H9 (cell line): Measurements from ENCODE around the gene CACHD1. TPM values are rescaled to one million over a fixed set of nuclear protein-coding genes. Genes with fewer than 3 reads are reported as not detected.

ENCODE experiments used
- DNase-seq: peaks from one replicate; pipeline ENCODE4 v3.0.0-alpha.2; 2017
- H2AFZ ChIP-seq: one replicate; pipeline ENCODE4 v1.6.1; 2013; ENCODE audit warnings: mild to moderate bottlenecking, low read length, control low read depth, moderate library complexity
- H2AK5ac ChIP-seq: 2 replicates; pipeline ENCODE4 v1.6.1; 2013; ENCODE audit warnings: low read length, control low read depth, mixed read lengths; ENCODE audit not compliant: insufficient read length
- H2BK120ac ChIP-seq: one replicate; pipeline ENCODE4 v1.6.1; 2013; ENCODE audit warnings: low read depth, mild to moderate bottlenecking, low read length, control low read depth, inconsistent platforms; ENCODE audit not compliant: poor library complexity, severe bottlenecking
- H2BK12ac ChIP-seq: 2 replicates; pipeline ENCODE4 v1.6.1; 2013; ENCODE audit warnings: low read length, control low read depth, mixed read lengths, low read depth; ENCODE audit not compliant: insufficient read length
- H2BK15ac ChIP-seq: 2 replicates; pipeline ENCODE4 v1.6.1; 2013; ENCODE audit warnings: low read depth, low read length, control low read depth
- H2BK20ac ChIP-seq: one replicate; pipeline ENCODE4 v1.6.1; 2013; ENCODE audit warnings: low read depth, mild to moderate bottlenecking, low read length, control low read depth, inconsistent platforms; ENCODE audit not compliant: poor library complexity, severe bottlenecking
- H2BK5ac ChIP-seq: 2 replicates; pipeline ENCODE4 v1.6.1; 2013; ENCODE audit warnings: low read length, control low read depth, mixed read lengths; ENCODE audit not compliant: insufficient read length
- H3K14ac ChIP-seq: 2 replicates; pipeline ENCODE4 v1.6.1; 2013; ENCODE audit warnings: low read length, control low read depth; ENCODE audit not compliant: insufficient read depth
- H3K18ac ChIP-seq: 2 replicates; pipeline ENCODE4 v1.6.1; 2013; ENCODE audit warnings: low read depth, mild to moderate bottlenecking, mixed read lengths, low read length, control low read depth; ENCODE audit not compliant: insufficient read length
- H3K23ac ChIP-seq: 2 replicates; pipeline ENCODE4 v1.6.1; 2013; ENCODE audit warnings: low read length, control low read depth, mixed read lengths, low read depth; ENCODE audit not compliant: insufficient read length
- H3K23me2 ChIP-seq: 2 replicates; pipeline ENCODE4 v1.6.1; 2013; ENCODE audit warnings: low read depth, mild to moderate bottlenecking, mixed read lengths, low read length, control low read depth; ENCODE audit not compliant: insufficient read length, poor library complexity, severe bottlenecking
- H3K27ac ChIP-seq: 2 replicates; pipeline ENCODE4 v1.5.1; 2013; ENCODE audit warnings: low read length, control low read depth, mixed read lengths, low read depth; ENCODE audit not compliant: insufficient read length
- H3K27me3 ChIP-seq: 2 replicates; pipeline ENCODE4 v1.6.1; 2013; ENCODE audit warnings: low read length, control low read depth, inconsistent platforms; ENCODE audit not compliant: insufficient read depth
- H3K4ac ChIP-seq: 2 replicates; pipeline ENCODE4 v1.6.1; 2013; ENCODE audit warnings: low read depth, mild to moderate bottlenecking, control low read depth, inconsistent platforms, low read length, moderate library complexity
- H3K4me1 ChIP-seq: 2 replicates; pipeline ENCODE4 v1.6.1; 2013; ENCODE audit warnings: low read length, control low read depth, inconsistent platforms; ENCODE audit not compliant: insufficient read depth
- H3K4me2 ChIP-seq: 2 replicates; pipeline ENCODE4 v1.6.1; 2013; ENCODE audit warnings: low read length, control low read depth, mixed read lengths; ENCODE audit not compliant: insufficient read length, insufficient read depth
- H3K56ac ChIP-seq: 2 replicates; pipeline ENCODE4 v1.6.1; 2013; ENCODE audit warnings: low read depth, mild to moderate bottlenecking, mixed read lengths, low read length, control low read depth; ENCODE audit not compliant: insufficient read length
- H3K79me1 ChIP-seq: 2 replicates; pipeline ENCODE4 v1.6.1; 2013; ENCODE audit warnings: low read depth, mild to moderate bottlenecking, moderate library complexity, low read length, control low read depth, inconsistent platforms; ENCODE audit not compliant: insufficient read depth, poor library complexity, severe bottlenecking
- H3K79me2 ChIP-seq: 2 replicates; pipeline ENCODE4 v1.6.1; 2013; ENCODE audit warnings: low read length, control low read depth, inconsistent platforms; ENCODE audit not compliant: insufficient read depth
- H3K9ac ChIP-seq: 2 replicates; pipeline ENCODE4 v1.6.1; 2013; ENCODE audit warnings: low read length, control low read depth, mixed read lengths; ENCODE audit not compliant: insufficient read length; ENCODE audit errors: extremely low read depth
- H3K9me3 ChIP-seq: one replicate; pipeline ENCODE4 v1.6.1; 2013; ENCODE audit warnings: low read depth, low read length, inconsistent platforms; ENCODE audit not compliant: control insufficient read depth
- H3T11ph ChIP-seq: one replicate; pipeline ENCODE4 v1.6.1; 2013; ENCODE audit warnings: mild to moderate bottlenecking, low read length, control low read depth, inconsistent platforms
- H4K20me1 ChIP-seq: one replicate; pipeline ENCODE4 v1.6.1; 2013; ENCODE audit not compliant: control insufficient read depth, insufficient read length, insufficient read depth
- H4K5ac ChIP-seq: 2 replicates; pipeline ENCODE4 v1.6.1; 2013; ENCODE audit warnings: low read depth, mild to moderate bottlenecking, mixed read lengths, low read length, control low read depth; ENCODE audit not compliant: insufficient read length
- H4K8ac ChIP-seq: replicated peaks from 2 replicates; pipeline ENCODE4 v1.6.1; 2013; ENCODE audit warnings: low read length, control low read depth, mixed read lengths, low read depth; ENCODE audit not compliant: insufficient read length
- H4K91ac ChIP-seq: 2 replicates; pipeline ENCODE4 v1.6.1; 2013; ENCODE audit warnings: low read depth, mild to moderate bottlenecking, moderate library complexity, mixed read lengths, low read length, control low read depth; ENCODE audit not compliant: insufficient read length
- H3K27ac Mint-ChIP-seq, 3 experiments: 2 replicates in 2 of 3; 3 replicates in 1 of 3; pipeline ENCODE4 v1.8.0; 2020 to 2021; ENCODE audit warnings: mixed read lengths in 3 of 3, mild to moderate bottlenecking in 1 of 3, moderate library complexity in 1 of 3
- H3K27me3 Mint-ChIP-seq: 2 replicates; pipeline ENCODE4 v1.8.0; 2021; ENCODE audit warnings: low read depth, mild to moderate bottlenecking, moderate library complexity, mixed read lengths
- H3K36me3 Mint-ChIP-seq, 3 experiments: 2 replicates in 2 of 3; 3 replicates in 1 of 3; pipeline ENCODE4 v1.8.0; 2020 to 2021; ENCODE audit warnings: low read depth in 3 of 3, mixed read lengths in 3 of 3; ENCODE audit not compliant: insufficient read depth in 1 of 3
- H3K4me1 Mint-ChIP-seq, 2 experiments: 2 replicates each; pipeline ENCODE4 v1.8.0; 2020; ENCODE audit warnings: mixed read lengths in 2 of 2
- H3K4me3 Mint-ChIP-seq, 2 experiments: 2 replicates in 1 of 2; 3 replicates in 1 of 2; pipeline ENCODE4 v1.8.0; 2020 to 2021; ENCODE audit warnings: mild to moderate bottlenecking in 2 of 2, mixed read lengths in 2 of 2, moderate library complexity in 1 of 2
- H3K9me3 Mint-ChIP-seq, 2 experiments: 2 replicates in 1 of 2; 3 replicates in 1 of 2; pipeline ENCODE4 v1.8.0; 2020; ENCODE audit warnings: mild to moderate bottlenecking in 2 of 2, mixed read lengths in 2 of 2, moderate library complexity in 1 of 2
- WGBS: extraction: QIAGEN DNeasy Blood & Tissue Kit; methylation state at CpG from one replicate; pipeline ENCODE4 v1.1.7; 2013; ENCODE audit warnings: missing lambda C conversion rate, low lambda C conversion rate, mixed read lengths; ENCODE audit not compliant: insufficient read length; ENCODE audit errors: extremely low coverage; 5-methylcytosine and 5-hydroxymethylcytosine counted together
- total RNA-seq: library from RNA; stranded (reverse); gene quantifications from 2 replicates; pipeline ENCODE4 v1.2.1, GENCODE V29; 2021
- TF ChIP-seq, protein P1 (sequence below): fragments of 200-600 bp; sonication (generic); conservative IDR thresholded peaks from 3 replicates; pipeline ENCODE4 v1.8.0; 2021; ENCODE audit warnings: antibody characterized with exemption, mild to moderate bottlenecking

Gene CACHD1
- total RNA-seq, 1 experiment from 2014 or later: 94.2 TPM

- TF ChIP-seq, protein P1, sequence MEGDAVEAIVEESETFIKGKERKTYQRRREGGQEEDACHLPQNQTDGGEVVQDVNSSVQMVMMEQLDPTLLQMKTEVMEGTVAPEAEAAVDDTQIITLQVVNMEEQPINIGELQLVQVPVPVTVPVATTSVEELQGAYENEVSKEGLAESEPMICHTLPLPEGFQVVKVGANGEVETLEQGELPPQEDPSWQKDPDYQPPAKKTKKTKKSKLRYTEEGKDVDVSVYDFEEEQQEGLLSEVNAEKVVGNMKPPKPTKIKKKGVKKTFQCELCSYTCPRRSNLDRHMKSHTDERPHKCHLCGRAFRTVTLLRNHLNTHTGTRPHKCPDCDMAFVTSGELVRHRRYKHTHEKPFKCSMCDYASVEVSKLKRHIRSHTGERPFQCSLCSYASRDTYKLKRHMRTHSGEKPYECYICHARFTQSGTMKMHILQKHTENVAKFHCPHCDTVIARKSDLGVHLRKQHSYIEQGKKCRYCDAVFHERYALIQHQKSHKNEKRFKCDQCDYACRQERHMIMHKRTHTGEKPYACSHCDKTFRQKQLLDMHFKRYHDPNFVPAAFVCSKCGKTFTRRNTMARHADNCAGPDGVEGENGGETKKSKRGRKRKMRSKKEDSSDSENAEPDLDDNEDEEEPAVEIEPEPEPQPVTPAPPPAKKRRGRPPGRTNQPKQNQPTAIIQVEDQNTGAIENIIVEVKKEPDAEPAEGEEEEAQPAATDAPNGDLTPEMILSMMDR: no peak
- no peak for DNase-seq
- Histone ChIP-seq H2BK5ac (no peak overlapping the region), H2BK15ac (no peak overlapping the region), H4K5ac (no peak overlapping the region), H2BK20ac (no peak overlapping the region), H3K56ac (no peak overlapping the region), H3K14ac (no peak overlapping the region), H3K9ac (no peak overlapping the region), H2BK120ac (no peak overlapping the region), H3K4ac (no peak overlapping the region), H3K23ac (no peak overlapping the region), H3K79me1 (no peaks in the 10 kb centered on the region), H2AFZ (no peak overlapping the region), H3T11ph (no peak overlapping the region), H4K8ac (no peak overlapping the region), H3K18ac (no peak overlapping the region), H2BK12ac (no peak overlapping the region), H3K4me1 (no peaks in the 10 kb centered on the region), H4K20me1 (no peaks in the 10 kb centered on the region), H2AK5ac (no peak overlapping the region), H3K27ac (no peak overlapping the region), H3K27me3 (no peaks in the 10 kb centered on the region), H3K79me2 (no peaks in the 10 kb centered on the region), H4K91ac (no peak overlapping the region), H3K23me2 (no peaks in the 10 kb centered on the region), H3K9me3 (no peaks in the 10 kb centered on the region), H3K4me2 (no peak overlapping the region)
- Mint-ChIP-seq H3K4me1 (peaks cover 10 to 12% of the 10 kb centered on the region in 2 experiments), H3K9me3 (no peaks in the 10 kb centered on the region), H3K36me3 (peaks cover 0 to 5% (median 0%) of the 10 kb centered on the region in 3 experiments; a peak in 1 of 7 replicates), H3K4me3 (no peak overlapping the region), H3K27ac (no peak overlapping the region), H3K27me3 (peaks cover 14% of the 10 kb centered on the region)
- WGBS: no CpG with 5 or more reads among the region's 3 CpGs
These were observed 263.8 kb downstream of the CACHD1 start for GRCh38 chr1:64733581-64734286.
